HG03575 (cell line): ENCODE data around the gene RRAD.
"Not testable (repeated sequence)": the region's sequence is repeated elsewhere in the genome, so short reads cannot be mapped to it uniquely, and the experiment has no call there.

ENCODE experiments used
- ATAC-seq: cut with Tn5 transposase; IDR thresholded peaks from one replicate; pipeline ENCODE4 v1.9.1; 2021; ENCODE audit not compliant: unreplicated experiment, insufficient number of reproducible peaks, low FRiP score; ENCODE audit errors: extremely low read depth

Gene RRAD

DNA sequence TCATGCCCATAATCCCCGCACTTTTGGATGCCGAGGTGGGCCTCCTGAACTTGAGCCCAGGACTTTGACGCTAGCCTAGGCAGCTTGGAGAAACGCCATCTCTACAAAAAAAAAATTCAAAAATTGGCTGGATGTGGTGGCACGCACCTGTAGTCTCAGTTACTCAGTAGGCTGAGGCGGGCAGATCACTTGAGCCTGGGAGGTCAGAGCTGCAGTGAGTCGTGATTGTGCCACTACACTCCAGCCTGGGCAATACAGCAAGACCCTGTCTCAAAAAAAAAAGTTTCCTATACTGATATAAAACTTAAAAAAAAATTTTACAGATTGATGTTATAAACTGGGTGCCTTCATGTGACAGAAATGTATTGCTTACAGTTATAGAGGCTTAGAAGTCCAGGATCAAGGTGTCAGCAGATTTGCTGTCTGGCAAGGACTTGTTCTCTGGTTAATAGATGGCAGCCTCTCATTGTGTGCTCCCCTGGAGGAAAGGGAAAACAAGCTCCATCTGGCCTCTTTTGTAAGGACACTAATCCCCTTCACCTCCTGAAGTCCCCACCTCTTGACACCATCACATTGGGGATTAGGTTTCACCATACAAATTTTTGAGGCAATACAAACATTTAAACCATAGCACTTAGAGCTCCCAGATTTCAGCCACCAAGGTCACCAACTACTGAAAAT lies 27.2 kb upstream of the RRAD start:
- ATAC-seq, result no peak

DNA sequence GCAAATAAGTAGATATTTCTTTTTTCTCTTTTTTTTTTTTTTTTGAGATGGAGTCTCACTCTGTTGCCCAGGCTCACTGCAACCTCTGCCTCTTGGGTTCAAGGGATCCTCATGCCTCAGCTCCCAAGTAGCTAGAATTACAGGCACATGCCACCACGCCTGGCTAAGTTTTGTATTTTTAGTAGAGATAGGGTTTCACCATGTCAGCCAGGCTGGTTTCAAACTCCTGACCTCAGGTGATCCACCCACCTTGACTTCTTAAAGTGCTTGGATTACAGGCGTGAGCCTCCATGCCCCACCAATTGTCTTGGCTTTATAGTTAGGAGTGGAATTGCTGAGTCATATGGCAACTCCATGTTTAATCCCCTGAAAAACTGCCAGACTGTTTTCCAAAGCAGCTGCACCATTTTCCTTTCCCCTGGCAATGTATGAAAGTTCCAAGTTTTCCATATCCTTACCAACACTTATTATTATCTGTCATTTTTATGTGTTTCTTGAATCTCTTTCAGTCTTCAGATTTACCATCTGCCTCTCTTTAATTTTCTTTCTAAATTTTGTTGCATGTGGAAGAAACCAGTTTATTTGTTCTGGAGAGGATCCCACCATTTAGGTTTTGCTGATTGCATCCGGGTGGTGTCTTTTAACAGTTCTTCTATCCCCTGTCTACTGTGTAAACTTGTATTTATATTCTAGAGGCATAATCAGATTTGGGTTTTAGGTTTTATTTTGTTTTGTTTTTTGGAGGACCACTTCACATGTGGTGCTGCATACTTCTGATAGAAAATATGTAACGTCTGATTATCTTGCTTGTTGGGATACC lies 25.8 kb upstream of the RRAD start:
- ATAC-seq, result no peak

DNA sequence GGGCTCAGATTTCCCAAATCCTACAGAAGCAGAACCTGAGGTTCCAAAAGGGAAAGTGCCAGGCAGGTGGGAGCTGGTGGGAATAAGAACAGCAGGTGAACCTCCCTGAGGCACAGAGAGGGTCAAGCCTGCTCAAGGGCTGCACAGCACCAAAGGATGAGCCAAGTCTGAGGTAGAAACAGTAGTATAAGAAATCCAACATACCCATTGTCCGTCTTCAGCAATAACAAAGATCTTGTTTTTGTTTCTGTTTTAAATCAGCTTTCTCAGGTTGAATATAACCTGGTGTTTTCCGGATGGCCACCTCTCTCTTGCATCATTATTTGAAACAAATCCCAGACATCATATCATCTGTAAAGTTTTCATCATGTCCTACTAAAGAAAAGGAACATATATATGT lies 25.1 kb upstream of the RRAD start:
- no peak for ATAC-seq

DNA sequence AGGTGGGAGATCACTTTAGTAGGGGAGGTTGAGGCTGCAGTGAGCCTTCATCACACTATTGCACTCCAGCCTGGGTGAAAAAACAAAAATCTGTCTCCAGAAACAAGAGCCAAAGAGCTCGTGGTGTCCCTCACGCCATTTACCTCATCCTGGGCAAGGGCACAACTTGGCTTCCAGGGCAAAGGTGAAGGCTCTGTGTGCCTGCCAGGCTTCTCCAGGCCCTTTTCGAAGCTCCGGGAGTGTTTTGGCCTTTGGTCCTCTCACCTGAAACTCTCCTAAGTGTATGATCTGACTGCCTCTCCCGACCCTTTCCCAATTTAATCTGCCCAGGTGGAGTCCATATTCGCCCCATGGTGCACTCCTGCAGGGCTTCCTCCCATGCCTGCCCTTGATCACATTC lies 24.1 kb upstream of the RRAD start:
- ATAC-seq, result no peak

DNA sequence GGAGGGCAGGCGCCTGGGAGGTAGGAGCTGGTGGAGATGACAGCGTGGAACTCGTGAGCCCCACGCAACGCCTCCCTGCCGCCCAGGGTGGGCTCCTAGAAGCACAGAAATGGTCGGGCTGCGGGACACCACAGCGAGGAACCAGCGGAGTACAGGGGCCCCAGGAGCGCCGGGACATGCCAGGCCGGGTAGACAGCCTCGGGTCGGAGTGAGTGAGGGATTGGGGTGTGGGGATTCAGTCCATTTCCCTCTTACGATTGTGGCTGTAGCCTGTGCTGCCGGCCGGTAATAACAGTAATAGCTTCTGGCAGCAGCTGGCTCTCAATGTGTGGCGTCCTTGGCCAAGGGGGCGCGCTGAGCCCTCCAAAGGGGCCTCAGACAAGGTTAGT lies 23.5 kb upstream of the RRAD start:
- no peak for ATAC-seq

DNA sequence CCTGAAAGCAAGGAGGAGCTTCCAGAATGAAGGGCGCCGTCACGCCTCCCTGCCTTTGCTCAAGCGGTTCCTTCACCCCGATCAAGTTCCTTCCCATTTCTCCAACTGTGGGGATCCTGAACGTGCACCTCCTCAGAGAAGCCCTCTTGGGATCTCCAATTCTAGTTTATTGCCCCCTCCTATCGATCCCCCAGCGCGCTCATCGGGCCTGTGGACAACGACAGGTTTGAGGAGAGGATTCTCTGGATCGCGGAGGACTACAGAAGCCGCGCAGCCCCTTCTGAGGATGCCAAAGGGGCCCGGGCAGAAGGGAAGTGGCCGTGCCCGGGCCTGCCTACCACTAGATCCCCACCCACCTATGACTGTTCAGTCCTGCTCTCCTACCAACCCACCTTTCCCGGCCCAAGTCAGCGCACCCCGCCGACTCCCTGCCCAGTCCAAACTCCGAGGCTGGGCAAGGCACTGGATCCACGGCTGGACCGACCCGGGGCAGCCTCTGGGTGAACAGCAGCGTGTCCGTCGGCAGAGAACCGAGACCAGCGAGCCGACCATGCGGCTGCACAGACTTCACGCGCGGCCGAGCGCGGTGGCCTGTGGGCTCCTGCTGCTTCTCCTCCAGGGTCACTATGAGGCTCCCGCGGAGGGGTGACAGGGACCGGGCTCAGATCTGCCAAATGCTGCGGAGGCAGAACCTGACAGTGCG lies 22.9 kb upstream of the RRAD start:
- ATAC-seq, result no peak

DNA sequence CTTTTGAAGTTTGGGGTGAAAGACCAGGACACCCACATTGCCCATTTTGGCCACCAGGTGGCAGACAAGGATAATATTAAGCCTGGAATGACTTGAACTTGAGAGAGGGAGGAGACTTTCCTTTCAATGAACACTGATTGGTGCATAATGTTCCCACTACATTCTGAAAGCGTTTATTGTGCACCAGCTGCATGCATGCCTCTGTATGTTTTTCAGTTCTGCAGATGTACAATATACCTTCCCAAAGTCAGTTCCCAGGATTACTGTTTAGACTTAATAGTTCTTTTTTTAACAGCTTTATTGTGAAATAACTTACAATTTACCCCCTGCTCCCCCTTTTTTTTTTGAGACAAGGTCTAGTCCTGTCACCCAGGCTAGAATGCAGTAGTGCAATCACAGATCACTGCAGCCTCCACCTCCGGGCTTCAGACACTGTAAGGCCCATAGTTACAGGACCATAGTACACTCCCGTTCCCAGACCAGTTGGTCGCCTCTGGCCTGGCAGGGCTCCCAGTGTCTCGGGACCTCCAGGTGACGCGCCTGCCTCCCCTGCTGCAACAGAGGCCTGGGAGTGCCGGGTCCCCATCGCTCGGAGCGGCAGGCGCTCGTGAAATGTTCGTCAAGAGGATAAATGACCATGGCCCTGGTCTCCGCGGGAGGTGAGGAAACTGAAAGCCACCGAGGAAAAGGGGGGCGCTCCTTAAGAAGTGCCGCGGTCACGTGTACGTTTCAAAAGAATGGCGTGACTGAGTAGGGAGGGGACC lies 22.1 kb upstream of the RRAD start:
- no peak for ATAC-seq

DNA sequence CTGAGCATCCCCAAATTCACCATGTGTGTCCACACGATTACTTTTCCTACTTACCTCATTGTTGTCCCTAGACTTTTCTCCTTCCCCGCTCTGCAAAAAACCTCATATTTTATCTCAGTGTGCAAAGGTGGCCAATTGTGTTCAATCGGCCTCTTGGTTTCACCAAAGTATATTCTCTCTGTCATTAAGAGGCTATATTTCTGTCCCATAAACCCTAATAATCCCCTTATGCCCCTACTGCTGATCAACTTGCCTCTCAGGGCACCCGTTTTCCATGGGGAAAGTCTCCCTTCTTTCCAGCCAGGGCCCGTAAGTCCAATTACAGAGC lies 21.6 kb upstream of the RRAD start:
- no peak for ATAC-seq

DNA sequence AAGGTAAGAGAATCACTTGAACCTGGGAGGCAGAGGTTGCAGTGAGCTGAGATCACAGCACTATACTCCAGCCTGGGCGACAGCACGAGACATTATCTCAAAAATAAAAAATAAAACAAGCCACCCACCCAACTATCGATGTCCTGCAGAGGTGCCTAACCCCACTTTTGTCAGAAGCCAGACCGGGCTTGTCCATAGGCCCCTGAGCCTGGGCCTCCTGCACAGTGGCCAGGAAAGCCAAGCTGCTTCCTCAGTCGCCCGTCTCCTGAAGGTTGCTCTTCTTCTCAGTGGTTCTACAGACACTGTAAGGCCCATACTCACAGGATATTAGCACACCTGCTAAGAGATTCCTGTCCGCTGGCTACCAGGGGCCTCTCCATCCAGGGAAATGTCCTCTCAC lies 21.2 kb upstream of the RRAD start:
- no peak for ATAC-seq

DNA sequence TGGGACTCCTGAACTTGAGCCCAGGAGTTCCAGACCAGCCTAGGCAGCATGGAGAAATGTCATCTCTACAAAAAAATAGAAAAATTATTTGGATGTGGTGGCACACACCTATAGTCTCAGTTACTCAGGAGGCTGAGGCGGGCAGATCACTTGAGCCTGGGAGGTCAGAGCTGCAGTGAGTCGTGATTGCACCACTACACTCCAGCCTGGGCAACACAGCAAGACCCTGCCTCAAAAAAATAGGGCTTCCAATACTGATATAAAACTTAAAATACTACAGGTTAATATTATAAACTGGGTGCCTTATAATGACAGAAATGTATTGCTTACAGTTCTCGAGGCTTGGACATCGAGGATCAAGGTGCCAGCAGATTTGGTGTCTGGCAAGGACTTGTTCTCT lies 20.6 kb upstream of the RRAD start:
- no peak for ATAC-seq

DNA sequence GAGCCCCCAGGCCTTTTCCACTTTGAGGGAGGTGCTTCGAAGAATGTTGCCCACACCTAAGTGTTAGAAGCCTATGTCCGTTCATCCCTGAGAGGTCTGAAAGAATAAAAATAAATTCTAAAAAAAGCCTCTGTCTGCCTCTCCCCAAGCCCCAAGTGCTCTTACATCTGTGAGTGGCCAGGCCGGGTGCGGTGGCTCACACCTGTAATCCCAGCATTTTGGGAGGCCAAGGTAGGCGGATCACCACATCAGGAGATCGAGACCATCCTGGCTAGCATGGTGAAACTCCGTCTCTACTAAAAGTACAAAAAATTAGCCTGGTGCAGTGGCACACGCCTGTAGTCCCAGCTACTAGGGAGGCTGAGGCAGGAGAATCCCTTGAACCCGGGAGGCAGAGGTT lies 19.6 kb upstream of the RRAD start:
- ATAC-seq, result not testable (repeated sequence)

DNA sequence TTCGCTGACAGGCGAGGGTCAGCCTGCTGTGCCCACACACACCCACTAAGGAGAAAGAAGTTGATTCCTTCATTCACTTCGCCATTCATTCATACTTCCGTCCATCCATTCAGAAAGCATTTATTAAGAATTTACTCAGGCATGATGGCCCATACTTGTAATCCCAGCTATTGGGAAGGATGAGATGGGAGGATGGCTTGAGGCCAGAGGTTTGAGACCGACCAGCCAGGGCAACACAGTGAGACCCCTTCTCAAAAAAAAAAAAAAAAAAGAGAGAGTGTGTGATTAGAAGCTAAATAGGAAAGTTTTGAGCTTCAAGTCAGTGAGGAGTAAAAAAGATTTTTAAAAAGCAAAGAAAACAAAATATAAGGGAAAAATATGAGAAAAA lies 18.7 kb upstream of the RRAD start:
- ATAC-seq, result no peak

DNA sequence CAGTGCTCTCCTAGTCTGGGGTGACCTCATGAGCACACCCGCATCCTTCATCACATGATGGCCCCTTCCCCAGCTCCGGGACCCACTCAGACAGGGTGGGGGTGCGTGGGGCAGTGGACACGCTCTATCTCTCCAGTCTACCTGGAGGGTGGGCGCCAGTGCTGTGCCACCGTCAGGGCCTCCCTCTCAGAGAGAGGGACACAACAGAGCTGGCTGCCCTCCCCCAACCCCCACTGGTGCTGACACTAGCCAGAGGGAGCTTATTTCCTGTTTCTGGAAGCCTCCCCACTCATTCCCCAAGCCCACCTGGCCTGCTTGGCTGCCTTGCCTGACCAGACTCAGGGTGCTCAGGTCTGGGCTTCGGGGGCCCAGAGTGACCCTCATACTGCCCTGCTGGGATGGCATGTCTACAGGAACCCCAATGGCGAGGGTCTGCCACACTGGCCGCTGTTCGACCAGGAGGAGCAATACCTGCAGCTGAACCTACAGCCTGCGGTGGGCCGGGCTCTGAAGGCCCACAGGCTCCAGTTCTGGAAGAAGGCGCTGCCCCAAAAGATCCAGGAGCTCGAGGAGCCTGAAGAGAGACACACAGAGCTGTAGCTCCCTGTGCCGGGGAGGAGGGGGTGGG lies 18.2 kb upstream of the RRAD start:
- no peak for ATAC-seq

DNA sequence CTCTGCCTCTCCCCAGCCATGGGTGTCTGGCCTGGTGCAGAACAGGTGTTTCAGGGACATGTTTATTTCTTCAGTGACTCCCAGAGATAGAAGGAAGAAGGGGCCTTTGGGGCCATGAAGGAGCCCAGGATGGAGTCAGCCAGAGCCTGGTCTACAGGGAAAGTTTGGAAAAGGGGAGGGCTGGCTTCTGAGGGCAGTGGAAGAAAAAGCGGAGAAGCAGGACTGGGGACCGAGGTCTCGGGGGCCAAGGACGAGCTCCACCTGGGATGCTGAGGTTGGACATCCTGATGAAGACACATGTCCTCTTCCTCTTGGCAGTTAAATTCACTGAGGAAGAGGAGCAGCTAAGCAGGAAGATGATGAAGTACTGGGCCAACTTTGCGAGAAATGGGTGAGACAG lies 17.6 kb upstream of the RRAD start:
- no peak for ATAC-seq

DNA sequence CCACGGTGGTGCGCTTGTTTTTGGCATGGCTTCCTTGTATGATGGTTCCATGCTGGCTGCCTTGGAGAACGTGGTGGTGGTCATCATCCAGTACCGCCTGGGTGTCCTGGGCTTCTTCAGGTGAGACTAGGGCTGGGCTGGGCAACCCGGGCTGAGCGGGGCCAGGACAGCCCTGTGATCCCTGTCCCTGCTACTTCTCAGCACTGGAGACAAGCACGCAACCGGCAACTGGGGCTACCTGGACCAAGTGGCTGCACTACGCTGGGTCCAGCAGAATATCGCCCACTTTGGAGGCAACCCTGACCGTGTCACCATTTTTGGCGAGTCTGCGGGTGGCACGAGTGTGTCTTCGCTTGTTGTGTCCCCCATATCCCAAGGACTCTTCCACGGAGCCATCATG lies 14.9 kb upstream of the RRAD start:
- no peak for ATAC-seq

DNA sequence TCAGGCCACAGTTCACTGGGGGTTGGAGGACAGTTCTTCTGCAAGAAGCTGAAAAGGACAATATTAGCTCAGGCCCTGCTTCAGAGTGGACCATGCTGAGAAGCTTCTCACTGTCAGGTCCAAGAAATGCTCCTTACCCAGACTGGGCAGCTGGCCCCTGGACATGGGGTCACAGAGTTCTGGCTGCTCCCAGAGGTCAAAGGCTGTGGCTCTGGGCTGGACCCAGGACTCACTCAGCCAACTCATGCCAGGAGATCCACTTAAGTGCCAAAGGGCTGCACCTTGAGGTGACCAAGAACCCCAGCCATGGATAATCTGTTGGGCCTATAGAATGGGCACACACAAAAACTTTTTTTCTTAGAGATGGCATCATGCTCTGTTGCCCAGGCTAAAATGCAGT lies 14.0 kb upstream of the RRAD start:
- no peak for ATAC-seq

DNA sequence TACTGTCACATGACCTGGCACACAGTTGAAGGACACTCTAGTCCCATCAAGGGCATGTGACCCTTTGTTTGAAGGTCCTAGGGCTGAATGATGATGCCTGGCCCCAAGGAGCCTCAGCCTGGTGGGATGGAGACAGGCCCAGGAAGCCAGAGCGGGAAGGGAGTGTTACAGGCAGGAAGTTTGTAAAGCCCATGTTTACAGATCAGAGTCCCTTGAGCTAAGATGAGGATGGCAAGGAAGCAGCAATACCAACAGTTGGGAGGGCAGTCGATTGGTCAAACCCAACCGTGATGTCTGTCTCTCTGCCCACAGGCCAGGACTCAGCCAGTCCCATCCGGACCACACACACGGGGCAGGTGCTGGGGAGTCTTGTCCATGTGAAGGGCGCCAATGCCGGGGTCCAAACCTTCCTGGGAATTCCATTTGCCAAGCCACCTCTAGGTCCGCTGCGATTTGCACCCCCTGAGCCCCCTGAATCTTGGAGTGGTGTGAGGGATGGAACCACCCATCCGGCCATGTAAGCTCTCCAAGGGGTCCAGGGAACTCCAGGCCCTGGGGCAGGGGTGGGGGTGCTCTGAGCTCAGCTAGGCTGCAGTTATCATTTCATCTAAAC lies 12.5 kb upstream of the RRAD start:
- no peak for ATAC-seq

DNA sequence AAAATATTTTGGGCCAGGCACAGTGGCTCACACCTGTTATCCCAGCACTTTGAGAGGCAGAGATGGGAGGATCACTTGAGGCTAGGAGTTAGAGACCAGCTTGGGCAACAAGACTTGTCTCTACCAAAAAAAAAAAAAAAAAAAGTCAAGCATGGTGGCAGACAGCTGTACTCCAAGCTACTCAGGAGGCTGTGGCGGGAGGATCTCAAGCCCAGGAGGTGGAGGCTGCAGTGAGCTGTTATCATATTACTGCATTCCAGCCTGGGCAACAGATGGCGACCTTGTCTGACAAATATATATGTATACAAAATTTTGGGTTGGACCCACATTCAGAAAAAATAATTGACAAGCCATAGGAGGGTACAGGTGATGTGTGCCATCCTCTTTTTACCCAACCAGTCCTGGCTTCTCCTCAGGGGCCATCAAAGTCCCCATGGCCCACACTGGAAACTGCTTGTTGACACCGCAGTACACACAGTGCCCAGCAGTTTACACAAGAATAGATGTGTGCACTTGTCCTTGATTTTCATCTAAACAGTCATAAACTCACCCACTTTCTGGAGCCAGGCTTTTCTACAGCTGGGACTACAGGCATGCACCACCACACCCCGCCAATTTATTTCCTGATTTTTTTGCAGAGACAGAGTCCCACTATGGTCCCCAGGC lies 11.7 kb upstream of the RRAD start:
- no peak for ATAC-seq
